Stomach smooth muscle (tissue), 2 donors: Measurements from ENCODE around the gene KRTAP2-1.
"Not testable (repeated sequence)": the region's sequence is repeated elsewhere in the genome, so short reads cannot be mapped to it uniquely, and the experiment has no call there.

Experiments
- H3K27ac ChIP-seq: one replicate; pipeline ENCODE4 v1.7.0; 2013; ENCODE audit warnings: mild to moderate bottlenecking, low read length, inconsistent platforms
- H3K27me3 ChIP-seq, 2 donors: one replicate each; pipeline ENCODE4 v1.7.0; 2013; ENCODE audit warnings: low read length in 2 of 2; ENCODE audit not compliant: insufficient read depth in 2 of 2, control insufficient read depth in 1 of 2
- H3K36me3 ChIP-seq, 2 donors: one replicate each; pipeline ENCODE4 v1.7.0; 2013; ENCODE audit warnings: low read length in 2 of 2; ENCODE audit not compliant: control insufficient read depth in 2 of 2, insufficient read depth in 2 of 2
- H3K4me1 ChIP-seq: one replicate; pipeline ENCODE4 v1.7.0; 2013; ENCODE audit warnings: low read length; ENCODE audit not compliant: control insufficient read depth, insufficient read depth
- H3K4me3 ChIP-seq, 2 donors: one replicate each; pipeline ENCODE4 v1.7.0; 2013; ENCODE audit warnings: low read length in 2 of 2
- H3K9ac ChIP-seq, 2 donors: one replicate each; pipeline ENCODE4 v1.7.0; 2013; ENCODE audit warnings: low read length in 2 of 2, mild to moderate bottlenecking in 1 of 2
- H3K9me3 ChIP-seq, 2 donors: one replicate each; pipeline ENCODE4 v1.7.0; 2013; ENCODE audit warnings: low read length in 2 of 2; ENCODE audit not compliant: control insufficient read depth in 2 of 2
- donor health status: healthy.
- donor health status: Pancreatic carcinoma.

Gene KRTAP2-1

GRCh38 chr17:41055130-41055529 is 8.0 kb upstream of the KRTAP2-1 start, which contains the start of gene KRTAP2-2:
TSS of gene KRTAP2-2 (minus strand) at chr17:41055230. CDS start at chr17:41055211, 19 bp downstream.
- H3K27me3 ChIP-seq, H3K27ac ChIP-seq, H3K4me1 ChIP-seq, H3K9me3 ChIP-seq, H3K36me3 ChIP-seq, H3K4me3 ChIP-seq, H3K9ac ChIP-seq: not testable (repeated sequence)

DNA sequence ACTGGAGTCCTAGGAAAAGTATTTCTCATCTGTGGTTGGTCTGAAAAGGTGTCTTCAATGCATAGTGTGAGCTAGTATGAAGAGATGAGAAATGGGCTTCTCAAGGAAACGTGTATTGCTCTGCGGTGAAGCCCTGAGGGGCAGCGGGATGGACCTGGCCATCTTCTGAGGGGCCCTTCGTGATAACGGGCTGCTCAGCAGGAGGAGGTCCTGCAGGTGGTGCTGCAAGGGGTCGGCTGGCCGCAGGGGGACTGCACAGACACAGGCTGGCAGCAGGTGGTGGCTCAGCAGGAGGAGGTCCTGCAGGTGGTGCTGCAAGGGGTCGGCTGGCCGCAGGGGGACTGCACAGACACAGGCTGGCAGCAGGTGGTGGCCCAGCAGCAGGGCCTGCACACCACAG is 7.4 kb upstream of the KRTAP2-1 start:
- H3K9me3 ChIP-seq, H3K9ac ChIP-seq, H3K27me3 ChIP-seq, H3K36me3 ChIP-seq, H3K4me3 ChIP-seq, H3K27ac ChIP-seq, H3K4me1 ChIP-seq: not testable (repeated sequence)

- H3K27ac ChIP-seq = no peak overlapping the region
- H3K9me3 ChIP-seq = peaks cover 0 to 7% of the 10 kb centered on the region in 2 donors
- H3K4me3 ChIP-seq = no peak overlapping the region
- H3K4me1 ChIP-seq = no peaks in the 10 kb centered on the region
- no peak overlapping the region for H3K9ac ChIP-seq
- peaks cover 0 to 4% of the 10 kb centered on the region in 2 donors for H3K27me3 ChIP-seq
- no peaks in the 10 kb centered on the region for H3K36me3 ChIP-seq
Measured at GRCh38 chr17:41054025-41054424, 6.9 kb upstream of the KRTAP2-1 start.

DNA sequence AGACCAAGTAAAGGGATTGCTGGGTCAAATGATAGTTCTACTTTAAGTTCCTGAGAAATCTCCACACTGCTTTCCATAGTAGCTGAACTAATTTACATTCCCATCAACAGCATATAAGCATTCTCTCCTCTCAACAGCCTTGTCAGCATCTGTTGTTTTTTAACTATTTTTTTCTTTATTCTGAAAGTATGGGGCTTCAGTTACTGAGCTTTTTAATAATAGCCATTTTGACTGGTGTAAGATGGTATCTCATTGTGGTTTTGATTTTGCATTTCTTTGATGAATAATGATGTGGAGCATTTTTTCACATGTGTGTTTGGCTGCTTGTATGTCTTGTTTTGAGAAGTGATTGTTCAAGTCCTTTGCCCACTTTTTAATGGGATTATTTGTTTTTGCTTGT is 5.5 kb upstream of the KRTAP2-1 start:
- peaks cover 0 to 4% of the 10 kb centered on the region in 2 donors for H3K9me3 ChIP-seq
- H3K4me3 ChIP-seq = no peak overlapping the region
- H3K27me3 ChIP-seq = peaks cover 3 to 4% of the 10 kb centered on the region in 2 donors
- no peak overlapping the region for H3K9ac ChIP-seq
- H3K27ac ChIP-seq = no peak overlapping the region
- no peaks in the 10 kb centered on the region for H3K4me1 ChIP-seq
- no peaks in the 10 kb centered on the region for H3K36me3 ChIP-seq

DNA sequence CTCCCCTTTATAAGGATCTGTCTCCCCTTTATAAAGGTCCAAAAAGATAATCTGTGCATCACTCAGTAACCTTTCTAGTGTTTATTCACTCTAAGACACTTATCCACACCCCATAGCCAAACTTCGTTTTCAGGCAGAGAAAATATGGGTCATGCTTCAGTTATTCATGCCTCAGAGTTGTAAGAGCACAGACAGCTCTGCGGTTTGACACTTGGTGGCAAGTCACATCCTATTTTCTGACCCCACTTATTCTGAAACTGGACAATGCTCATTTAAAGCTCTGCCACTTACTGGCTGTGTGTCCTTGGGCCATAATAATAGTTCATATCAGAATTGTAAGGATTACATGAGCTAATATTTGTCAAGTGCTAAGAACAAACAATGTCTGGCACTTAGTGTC is 2.0 kb upstream of the KRTAP2-1 start:
- peaks cover 0 to 2% of the 10 kb centered on the region in 2 donors for H3K9me3 ChIP-seq
- H3K4me3 ChIP-seq = no peak overlapping the region
- H3K36me3 ChIP-seq = no peaks in the 10 kb centered on the region
- H3K27me3 ChIP-seq = peaks cover 3 to 5% of the 10 kb centered on the region in 2 donors
- H3K4me1 ChIP-seq = no peaks in the 10 kb centered on the region
- H3K27ac ChIP-seq = no peak overlapping the region
- no peak overlapping the region for H3K9ac ChIP-seq

DNA sequence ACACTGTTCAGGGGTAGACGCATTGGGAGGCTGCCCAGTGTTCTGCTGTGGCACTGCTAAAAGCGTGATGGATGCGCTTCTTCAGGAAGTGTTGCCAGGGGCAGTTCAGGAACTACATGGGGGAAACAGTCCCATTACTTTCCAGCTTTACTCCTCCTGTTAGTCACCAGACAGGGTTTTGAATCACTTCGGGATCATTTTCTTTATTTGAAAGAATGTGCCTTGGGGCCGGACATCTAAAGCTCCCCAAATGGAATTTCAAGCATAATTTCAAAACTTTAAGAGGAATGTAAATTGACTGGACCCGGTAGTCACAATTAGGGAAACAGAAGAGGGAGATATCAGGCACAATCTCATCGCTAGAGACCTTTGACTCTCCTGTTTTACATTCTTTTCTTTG is 1.3 kb upstream of the KRTAP2-1 start:
- no peaks in the 10 kb centered on the region for H3K4me1 ChIP-seq
- H3K9ac ChIP-seq = no peak overlapping the region
- peaks cover 3 to 5% of the 10 kb centered on the region in 2 donors for H3K27me3 ChIP-seq
- no peaks in the 10 kb centered on the region for H3K9me3 ChIP-seq
- no peak overlapping the region for H3K4me3 ChIP-seq
- H3K36me3 ChIP-seq = no peaks in the 10 kb centered on the region
- no peak overlapping the region for H3K27ac ChIP-seq

- Histone ChIP-seq H3K4me3 (no peak overlapping the region), H3K4me1 (no peaks in the 10 kb centered on the region), H3K27me3 (peaks cover 0 to 2% of the 10 kb centered on the region in 2 donors), H3K27ac (no peak overlapping the region), H3K9me3 (no peaks in the 10 kb centered on the region), H3K36me3 (no peaks in the 10 kb centered on the region), H3K9ac (no peak overlapping the region)
Measured at GRCh38 chr17:41042953-41043352, 4.2 kb downstream of the KRTAP2-1 start.

DNA sequence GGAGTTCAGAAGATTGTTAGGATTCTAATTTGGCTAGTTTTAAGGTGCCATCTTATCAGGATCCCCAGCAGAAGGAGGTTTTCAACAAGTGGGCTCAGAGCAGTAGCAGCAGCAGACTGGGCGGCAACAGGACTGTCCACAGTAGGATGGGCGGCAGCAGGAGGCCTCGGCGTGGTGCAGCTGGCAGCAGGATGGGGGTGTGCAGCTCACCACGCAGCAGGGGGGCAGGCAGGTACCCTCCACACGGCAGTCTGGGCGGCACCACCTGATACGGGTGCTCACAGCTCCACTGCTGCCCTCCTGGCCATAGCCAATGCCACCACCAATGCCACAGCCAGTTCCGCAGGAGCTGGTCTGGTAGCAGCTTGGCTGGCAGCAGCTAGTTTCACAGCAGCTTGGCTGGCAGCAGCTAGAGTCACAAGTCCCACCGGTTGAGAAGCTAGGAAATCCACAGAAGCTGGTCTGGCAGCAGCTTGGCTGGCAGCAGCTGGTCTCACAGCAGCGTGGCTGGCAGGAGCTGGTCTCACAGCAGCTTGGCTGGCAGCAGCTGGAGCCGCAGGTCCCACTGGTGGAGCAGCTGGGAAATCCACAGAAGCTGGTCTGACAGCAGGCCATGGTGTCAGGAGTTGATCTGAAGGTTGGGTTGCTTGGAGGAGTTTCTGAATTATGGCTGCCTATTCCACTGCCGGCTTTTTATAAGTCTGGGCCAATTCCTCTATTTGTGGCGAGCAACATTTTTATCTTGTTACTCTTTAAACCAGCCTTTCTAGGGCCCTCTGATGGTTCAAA is 6.1 kb downstream of the KRTAP2-1 start, which contains the start of gene KRTAP1-1:
Gene KRTAP1-1, minus strand, starts transcription at position 668 of the 789 bp plus-strand sequence. Its CDS starts 53 bp downstream, at position 615.
- H3K27ac ChIP-seq, H3K9ac ChIP-seq: not testable (repeated sequence)

DNA sequence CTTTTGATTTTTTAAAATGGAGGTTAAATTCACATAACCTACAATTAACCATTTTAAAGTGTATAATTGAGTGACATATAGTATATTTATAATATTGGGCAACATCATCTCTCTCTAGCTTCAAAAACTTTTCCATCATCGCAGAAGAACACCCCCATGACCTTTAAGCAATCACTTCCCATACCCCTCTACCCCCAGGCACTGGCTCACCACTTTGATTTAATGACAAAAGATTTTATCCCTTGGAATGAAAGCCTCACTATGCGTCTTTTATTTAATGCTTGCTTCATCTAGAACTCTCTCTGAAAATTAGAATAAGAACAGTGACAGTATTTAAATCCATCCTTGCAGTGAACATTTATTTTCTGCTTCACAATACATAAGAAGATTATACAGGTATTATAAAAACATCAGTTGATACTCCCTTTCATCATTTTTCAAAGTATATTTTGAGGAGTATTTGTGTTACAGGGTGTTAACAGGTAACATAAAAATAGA is 9.2 kb downstream of the KRTAP2-1 start:
- Histone ChIP-seq H3K27ac (no peak overlapping the region), H3K9me3 (no peaks in the 10 kb centered on the region)

More for the DNA sequence above, 6.1 kb downstream of the KRTAP2-1 start, which contains the start of gene KRTAP1-1:
- H3K4me3 ChIP-seq, H3K4me1 ChIP-seq, H3K27me3 ChIP-seq, H3K36me3 ChIP-seq, H3K9me3 ChIP-seq: not testable (repeated sequence)

DNA sequence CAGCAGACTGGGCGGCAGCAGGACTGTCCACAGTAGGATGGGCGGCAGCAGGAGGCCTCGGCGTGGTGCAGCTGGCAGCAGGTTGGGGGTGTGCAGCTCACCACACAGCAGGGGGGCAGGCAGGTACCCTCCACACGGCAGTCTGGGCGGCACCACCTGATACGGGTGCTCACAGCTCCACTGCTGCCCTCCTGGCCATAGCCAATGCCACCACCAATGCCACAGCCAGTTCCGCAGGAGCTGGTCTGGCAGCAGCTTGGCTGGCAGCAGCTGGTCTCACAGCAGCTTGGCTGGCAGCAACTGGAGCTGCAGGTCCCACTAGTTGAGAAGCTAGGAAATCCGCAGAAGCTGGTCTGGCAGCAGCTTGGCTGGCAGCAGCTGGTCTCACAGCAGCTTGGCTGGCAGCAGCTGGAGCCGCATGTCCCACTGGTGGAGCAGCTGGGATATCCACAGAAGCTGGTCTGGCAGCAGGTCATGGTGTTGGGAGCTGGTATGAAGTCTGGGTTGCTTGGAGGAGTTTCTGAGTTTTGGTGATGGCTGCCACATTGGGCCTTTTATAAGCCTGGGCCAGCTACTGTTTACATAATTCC is 12.7 kb downstream of the KRTAP2-1 start, which contains the start of gene KRTAP1-3:
Gene KRTAP1-3, minus strand, starts transcription at position 529 of the 590 bp plus-strand sequence. Its CDS starts 53 bp downstream, at position 476.
- H3K9me3 ChIP-seq, H3K4me3 ChIP-seq, H3K36me3 ChIP-seq, H3K4me1 ChIP-seq, H3K27ac ChIP-seq, H3K9ac ChIP-seq, H3K27me3 ChIP-seq: not testable (repeated sequence)

More for the DNA sequence above, 9.2 kb downstream of the KRTAP2-1 start:
- Histone ChIP-seq H3K4me1 (no peaks in the 10 kb centered on the region), H3K4me3 (no peak overlapping the region), H3K36me3 (no peaks in the 10 kb centered on the region), H3K27me3 (peaks cover 0 to 2% of the 10 kb centered on the region in 2 donors), H3K9ac (no peak overlapping the region)
